Neural cell (in vitro differentiated cells): Measurements from ENCODE around the gene QRFPR. TPM values are rescaled to one million over a fixed set of nuclear protein-coding genes. Genes with fewer than 3 reads are reported as not detected.

Experiments
- H2AFZ ChIP-seq: fragments of 200-600, 300-800 bp; sonication (generic), shearing (Covaris generic); 2 replicates; pipeline ENCODE4 v1.6.0; 2014; ENCODE audit warnings: low read depth, mild to moderate bottlenecking, antibody characterized with exemption, low read length, moderate library complexity
- H3F3A ChIP-seq: fragments of 200-600 bp; shearing (Covaris generic); 2 replicates; pipeline ENCODE4 v1.6.1; 2016; ENCODE audit warnings: mild to moderate bottlenecking, moderate library complexity, mixed read lengths, antibody characterized with exemption, low read length; ENCODE audit not compliant: insufficient read depth, poor library complexity, severe bottlenecking
- H3K27ac ChIP-seq: fragments of 200-600, 300-800 bp; sonication (generic), shearing (Covaris generic); 2 replicates; pipeline ENCODE4 v1.5.1; 2014; ENCODE audit warnings: mild to moderate bottlenecking, low read length, moderate library complexity
- H3K27me3 ChIP-seq: fragments of 300-800, 200-600 bp; sonication (generic), shearing (Covaris generic); 2 replicates; pipeline ENCODE4 v1.6.0; 2014; ENCODE audit warnings: mild to moderate bottlenecking, low read depth, low read length, moderate library complexity; ENCODE audit not compliant: insufficient read depth
- H3K36me3 ChIP-seq: fragments of 300-800, 200-600 bp; sonication (generic), shearing (Covaris generic); 2 replicates; pipeline ENCODE4 v1.5.1; 2014; ENCODE audit warnings: mild to moderate bottlenecking, antibody characterized with exemption, low read length, moderate library complexity; ENCODE audit not compliant: insufficient read depth
- H3K4me2 ChIP-seq: fragments of 300-800, 200-600 bp; sonication (generic), shearing (Covaris generic); 2 replicates; pipeline ENCODE4 v1.6.0; 2014; ENCODE audit warnings: mild to moderate bottlenecking, low read length
- H3K4me3 ChIP-seq: fragments of 300-800, 200-600 bp; sonication (generic), shearing (Covaris generic); 2 replicates; pipeline ENCODE4 v1.5.1; 2014; ENCODE audit warnings: mild to moderate bottlenecking, low read length, moderate library complexity
- H3K79me2 ChIP-seq: fragments of 200-600 bp; shearing (Covaris generic); replicated peaks from 2 replicates; pipeline ENCODE4 v1.6.0; 2014; ENCODE audit warnings: mild to moderate bottlenecking, low read length, moderate library complexity; ENCODE audit not compliant: insufficient read depth
- H3K9ac ChIP-seq: fragments of 300-800, 200-600 bp; sonication (generic), shearing (Covaris generic); 2 replicates; pipeline ENCODE4 v1.6.1; 2016; ENCODE audit warnings: mild to moderate bottlenecking, low read length, mixed read lengths
- H3K9me2 ChIP-seq: fragments of 200-600 bp; shearing (Covaris generic); 2 replicates; pipeline ENCODE4 v1.6.1; 2016; ENCODE audit warnings: mild to moderate bottlenecking, low read length, mixed read lengths; ENCODE audit not compliant: insufficient read depth
- H3K9me3 ChIP-seq: fragments of 200-600, 300-800 bp; sonication (generic), shearing (Covaris generic); 2 replicates; pipeline ENCODE4 v1.6.1; 2016; ENCODE audit warnings: mild to moderate bottlenecking, mixed run types, low read length, moderate library complexity, mixed read lengths
- H4K20me1 ChIP-seq: fragments of 200-600 bp; shearing (Covaris generic); 2 replicates; pipeline ENCODE4 v1.6.1; 2016; ENCODE audit warnings: mild to moderate bottlenecking, mixed run types; ENCODE audit not compliant: insufficient read depth
- EP300 ChIP-seq: fragments of 450-650 bp; conservative IDR thresholded peaks from 2 replicates; pipeline ENCODE4 v1.6.1; 2014; ENCODE audit warnings: antibody characterized with exemption, mild to moderate bottlenecking, moderate library complexity; ENCODE audit not compliant: poor library complexity, severe bottlenecking
- EZH2 ChIP-seq: fragments of 200-600, 300-800 bp; shearing (Covaris generic), sonication (generic); IDR thresholded peaks from 2 replicates; pipeline ENCODE4 v1.6.1; 2014; ENCODE audit warnings: antibody characterized with exemption, low read length, borderline replicate concordance, mild to moderate bottlenecking; ENCODE audit not compliant: insufficient read depth, poor library complexity, severe bottlenecking
- MXI1 ChIP-seq: fragments of 450-650 bp; conservative IDR thresholded peaks from 2 replicates; pipeline ENCODE4 v1.6.1; 2014; ENCODE audit warnings: antibody characterized with exemption, mild to moderate bottlenecking; ENCODE audit not compliant: poor library complexity, severe bottlenecking
- POLR2AphosphoS5 ChIP-seq: IDR thresholded peaks from 2 replicates; pipeline ENCODE4 v1.6.1; 2012
- RAD21 ChIP-seq: fragments of 450-650 bp; conservative IDR thresholded peaks from 2 replicates; pipeline ENCODE4 v1.6.1; 2014; ENCODE audit warnings: antibody characterized with exemption, mild to moderate bottlenecking, moderate library complexity
- REST ChIP-seq: IDR thresholded peaks from 2 replicates; pipeline ENCODE4 v1.6.1; 2012; ENCODE audit warnings: borderline replicate concordance
- SMC3 ChIP-seq: fragments of 450-650 bp; conservative IDR thresholded peaks from 2 replicates; pipeline ENCODE4 v1.6.1; 2014; ENCODE audit warnings: antibody characterized with exemption, mild to moderate bottlenecking, moderate library complexity; ENCODE audit not compliant: poor library complexity
- TAF1 ChIP-seq: IDR thresholded peaks from 2 replicates; pipeline ENCODE4 v1.6.1; 2012; ENCODE audit warnings: low read depth
- polyA plus RNA-seq: library from polyadenylated mRNA; depleted of rRNA; stranded (reverse); fragments of >200 nt; gene quantifications from 2 replicates; pipeline ENCODE4 v1.2.3, GENCODE V29; 2014
- TF ChIP-seq, protein P1 (sequence below): fragments of 450-650 bp; IDR thresholded peaks from 2 replicates; pipeline ENCODE4 v1.5.1; 2014; ENCODE audit warnings: antibody characterized with exemption, mild to moderate bottlenecking, moderate library complexity; ENCODE audit not compliant: poor library complexity, severe bottlenecking

The QRFPR gene
- polyA plus RNA-seq, 1 donor from 2014 or later: 0.54 TPM

DNA sequence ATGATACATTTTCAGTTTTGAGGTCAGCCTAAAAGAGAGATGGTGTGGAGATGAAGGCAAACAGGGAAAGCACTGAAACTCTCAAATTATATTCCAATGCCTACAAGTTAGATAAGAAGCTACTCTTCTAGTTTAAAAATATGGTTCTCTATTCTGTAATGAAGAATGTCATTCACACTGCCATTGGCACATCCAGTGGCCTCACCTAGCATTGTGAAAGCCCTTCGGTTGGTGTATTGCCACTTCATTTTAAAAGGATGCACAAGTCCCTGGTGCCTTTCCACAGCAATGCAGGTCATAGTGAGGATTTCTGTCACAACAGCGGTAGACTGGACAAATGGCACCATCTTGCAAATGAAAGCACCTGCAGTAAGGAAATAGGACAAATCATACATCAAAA, 40.6 kb downstream of the QRFPR start:
- Histone ChIP-seq H4K20me1 (no peaks in the 10 kb centered on the region), H3K27me3 (no peaks in the 10 kb centered on the region), H3K4me2 (no peak overlapping the region), H3F3A (peaks cover 4% of the 10 kb centered on the region), H3K79me2 (no peaks in the 10 kb centered on the region), H3K9me2 (no peaks in the 10 kb centered on the region), H3K36me3 (no peaks in the 10 kb centered on the region), H3K9me3 (no peaks in the 10 kb centered on the region), H3K9ac (no peak overlapping the region), H3K27ac (no peak overlapping the region), H2AFZ (no peak overlapping the region), H3K4me3 (no peak overlapping the region)
- TF ChIP-seq POLR2AphosphoS5 (no peak), REST (no peak), RAD21 (no peak), TAF1 (no peak), MXI1 (no peak), SMC3 (no peak), EZH2 (no peak), EP300 (no peak)
- TF ChIP-seq, protein P1, sequence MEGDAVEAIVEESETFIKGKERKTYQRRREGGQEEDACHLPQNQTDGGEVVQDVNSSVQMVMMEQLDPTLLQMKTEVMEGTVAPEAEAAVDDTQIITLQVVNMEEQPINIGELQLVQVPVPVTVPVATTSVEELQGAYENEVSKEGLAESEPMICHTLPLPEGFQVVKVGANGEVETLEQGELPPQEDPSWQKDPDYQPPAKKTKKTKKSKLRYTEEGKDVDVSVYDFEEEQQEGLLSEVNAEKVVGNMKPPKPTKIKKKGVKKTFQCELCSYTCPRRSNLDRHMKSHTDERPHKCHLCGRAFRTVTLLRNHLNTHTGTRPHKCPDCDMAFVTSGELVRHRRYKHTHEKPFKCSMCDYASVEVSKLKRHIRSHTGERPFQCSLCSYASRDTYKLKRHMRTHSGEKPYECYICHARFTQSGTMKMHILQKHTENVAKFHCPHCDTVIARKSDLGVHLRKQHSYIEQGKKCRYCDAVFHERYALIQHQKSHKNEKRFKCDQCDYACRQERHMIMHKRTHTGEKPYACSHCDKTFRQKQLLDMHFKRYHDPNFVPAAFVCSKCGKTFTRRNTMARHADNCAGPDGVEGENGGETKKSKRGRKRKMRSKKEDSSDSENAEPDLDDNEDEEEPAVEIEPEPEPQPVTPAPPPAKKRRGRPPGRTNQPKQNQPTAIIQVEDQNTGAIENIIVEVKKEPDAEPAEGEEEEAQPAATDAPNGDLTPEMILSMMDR: no peak

DNA sequence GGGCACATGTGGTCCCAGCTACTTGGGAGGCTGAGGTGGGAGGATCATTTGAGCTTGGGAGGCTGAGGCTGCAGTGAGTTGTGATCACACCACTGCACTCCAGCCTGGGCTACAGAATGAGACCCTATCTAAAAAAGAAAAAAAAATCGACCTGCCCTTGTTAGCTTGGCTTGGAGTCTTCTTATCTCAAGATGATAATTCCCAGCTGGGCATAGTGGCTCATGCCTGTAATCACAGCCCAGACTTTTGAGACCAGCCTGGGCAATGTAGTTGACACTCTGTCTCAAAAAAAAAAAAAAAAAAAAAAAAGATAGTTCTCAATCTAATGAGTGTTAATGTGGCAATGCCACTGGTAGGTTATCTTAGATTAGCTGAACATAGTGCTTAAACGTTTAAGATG, 41.0 kb downstream of the QRFPR start:
- H3K27ac ChIP-seq: peak overlapping the region; percentile 59
- H3K9me3 ChIP-seq: no peaks in the 10 kb centered on the region
- H2AFZ ChIP-seq: no peak overlapping the region
- no peak overlapping the region for H3K4me2 ChIP-seq
- H3K27me3 ChIP-seq: no peaks in the 10 kb centered on the region
- H3K9me2 ChIP-seq: no peaks in the 10 kb centered on the region
- H3K9ac ChIP-seq: no peak overlapping the region
- TF ChIP-seq, protein P1: no peak
- TF ChIP-seq RAD21 (no peak), TAF1 (no peak), EP300 (no peak), POLR2AphosphoS5 (no peak), REST (no peak), MXI1 (no peak), EZH2 (no peak), SMC3 (no peak)
- peaks cover 4% of the 10 kb centered on the region for H3F3A ChIP-seq
- H3K79me2 ChIP-seq: no peaks in the 10 kb centered on the region
- no peaks in the 10 kb centered on the region for H3K36me3 ChIP-seq
- no peak overlapping the region for H3K4me3 ChIP-seq
- H4K20me1 ChIP-seq: no peaks in the 10 kb centered on the region
